SK-N-MC (cell line): ENCODE measurements around the gene ZNF83.

Experiments used
- DNase-seq: peaks from one replicate; pipeline ENCODE4 v3.0.0-alpha.2; 2011; ENCODE audit warnings: low read depth, low spot score
- H3K27ac ChIP-seq: fragments of 200-600 bp; sonication (generic); 2 replicates; pipeline ENCODE4 v1.5.1; 2016; ENCODE audit warnings: mixed run types
- H3K36me3 ChIP-seq: fragments of 200-600 bp; sonication (generic); 2 replicates; pipeline ENCODE4 v1.6.1; 2017; ENCODE audit warnings: antibody characterized with exemption, low read length, mixed read lengths; ENCODE audit not compliant: insufficient read depth
- H3K4me3 ChIP-seq: fragments of 200-600 bp; sonication (generic); 2 replicates; pipeline ENCODE4 v1.5.1; 2016
- H3K9ac ChIP-seq: fragments of 200-600 bp; sonication (generic); 2 replicates; pipeline ENCODE4 v1.8.0; 2017; ENCODE audit warnings: mixed run types, mixed read lengths; ENCODE audit not compliant: insufficient read length
- H3K9me3 ChIP-seq: fragments of 200-600 bp; sonication (generic); 2 replicates; pipeline ENCODE4 v1.6.1; 2017; ENCODE audit warnings: low read depth, mild to moderate bottlenecking, antibody characterized with exemption, low read length, moderate library complexity, mixed read lengths
- EZH2 ChIP-seq: fragments of 200-600 bp; sonication (generic); IDR thresholded peaks from one replicate; pipeline ENCODE4 v1.6.1; 2017; ENCODE audit warnings: antibody characterized with exemption
- FOXP2 ChIP-seq: optimal IDR thresholded peaks from 2 replicates; pipeline ENCODE3; 2011; ENCODE audit warnings: mild to moderate bottlenecking, moderate library complexity; ENCODE audit not compliant: insufficient read depth; ENCODE audit errors: extremely low read length, control extremely low read depth
- POLR2AphosphoS5 ChIP-seq: IDR thresholded peaks from 2 replicates; pipeline ENCODE4 v1.6.1; 2012; ENCODE audit warnings: mild to moderate bottlenecking, low read depth, low read length, borderline replicate concordance

The ZNF83 gene

GRCh38 chr19:52567921-52568320, 70.2 kb downstream of the ZNF83 start:
- Histone ChIP-seq H3K9me3 (no peaks in the 10 kb centered on the region), H3K4me3 (no peak overlapping the region), H3K36me3 (peaks cover 6% of the 10 kb centered on the region; the same call in 1 of the 2 replicates), H3K27ac (no peak overlapping the region), H3K9ac (no peak overlapping the region)
- TF ChIP-seq POLR2AphosphoS5 (no peak), FOXP2 (no peak), EZH2 (no peak)
- no peak for DNase-seq

GRCh38 chr19:52566588-52566987, 71.6 kb downstream of the ZNF83 start:
- Histone ChIP-seq H3K4me3 (no peak overlapping the region), H3K27ac (no peak overlapping the region), H3K9ac (no peak overlapping the region), H3K9me3 (no peaks in the 10 kb centered on the region), H3K36me3 (no peaks in the 10 kb centered on the region)
- TF ChIP-seq FOXP2 (no peak), POLR2AphosphoS5 (no peak), EZH2 (no peak)
- DNase-seq, result no peak

GRCh38 chr19:52566121-52566520, 72.0 kb downstream of the ZNF83 start:
- Histone ChIP-seq H3K36me3 (no peaks in the 10 kb centered on the region), H3K9ac (no peak overlapping the region), H3K4me3 (no peak overlapping the region), H3K9me3 (no peaks in the 10 kb centered on the region), H3K27ac (no peak overlapping the region)
- TF ChIP-seq FOXP2 (no peak), EZH2 (no peak), POLR2AphosphoS5 (no peak)
- DNase-seq, result no peak
